ENCODE measurements around the gene AP2A1. TPM values are rescaled to one million over a fixed set of nuclear protein-coding genes. Genes with fewer than 3 reads are reported as not detected.

Gene AP2A1
- total and polyA plus RNA-seq, 2 donors (not counting 3 experiments of a cell fraction or from before 2014, with no cell fraction given) = 108 to 113 TPM

DNA sequence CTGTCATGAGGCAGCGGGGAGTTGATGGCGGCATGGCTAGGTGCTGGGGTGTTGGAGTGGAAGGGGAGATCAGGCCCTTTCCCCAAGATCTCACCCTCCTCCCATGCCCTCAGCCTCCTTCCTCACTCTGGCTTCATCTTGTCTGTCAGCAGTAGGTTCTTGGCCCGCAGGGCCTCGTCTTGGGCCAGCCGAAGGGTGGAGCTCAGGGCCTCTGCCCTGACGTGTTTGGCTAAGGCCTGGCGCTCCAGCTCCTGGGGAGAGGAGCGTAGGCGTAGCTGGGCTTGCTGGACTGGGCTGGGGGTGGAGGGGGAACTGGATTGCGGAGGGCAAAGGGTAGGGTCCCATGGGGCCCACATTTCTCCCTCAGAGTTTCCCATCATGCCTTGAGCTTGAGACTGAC is 26.9 kb upstream of the AP2A1 start:
- H3K9me1 ChIP-seq (replicated peaks; ENCODE audit: control insufficient read depth, extremely low read depth, insufficient read depth, low read length) = no peaks in the 10 kb centered on the region

More for the DNA sequence above, 26.9 kb upstream of the AP2A1 start:
- DNase-seq (ENCODE audit: low read depth, low spot score) (no peak), FAIRE-seq (no peak)
- Histone ChIP-seq H3K27me3 (ENCODE audit: control insufficient read depth in 2 of 2, insufficient read depth in 2 of 2, low read length in 2 of 2) (no peaks in the 10 kb centered on the region), H2AFZ (ENCODE audit: low read depth, low read length) (no peak overlapping the region), H3K79me2 (ENCODE audit: control insufficient read depth, insufficient read depth, low read length) (no peaks in the 10 kb centered on the region), H3K4me2 (ENCODE audit: insufficient read depth, low read length) (no peak overlapping the region), H3K27ac (ENCODE audit: insufficient read depth, low read depth, low read length) (no peak overlapping the region), H3K36me3 (ENCODE audit: control insufficient read depth in 2 of 2, extremely low read depth in 1 of 2, insufficient read depth in 2 of 2, low read length in 2 of 2) (no peaks in the 10 kb centered on the region), H4K20me1 (replicated peaks; ENCODE audit: control insufficient read depth, extremely low read depth, insufficient read depth, low read length) (no peaks in the 10 kb centered on the region), H3K4me1 (ENCODE audit: control insufficient read depth, extremely low read depth, insufficient read depth, low read length) (no peaks in the 10 kb centered on the region), H3K9me3 (replicated peaks; ENCODE audit: control insufficient read depth, insufficient read depth, low read length) (no peaks in the 10 kb centered on the region), H3K4me3 (replicated peaks in 1 of 3; ENCODE audit: insufficient read depth in 1 of 3, low read depth in 1 of 3, low read length in 3 of 3) (no peak overlapping the region), H3K9ac (replicated peaks; ENCODE audit: extremely low read depth, insufficient read depth, low read length) (no peak overlapping the region)
- TF ChIP-seq GATA2 (IDR thresholded peaks at IDR 0.05; ENCODE audit: insufficient read depth, insufficient read length, low read depth, low read length) = no peak
- TF ChIP-seq, protein P1, sequence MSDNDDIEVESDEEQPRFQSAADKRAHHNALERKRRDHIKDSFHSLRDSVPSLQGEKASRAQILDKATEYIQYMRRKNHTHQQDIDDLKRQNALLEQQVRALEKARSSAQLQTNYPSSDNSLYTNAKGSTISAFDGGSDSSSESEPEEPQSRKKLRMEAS (IDR thresholded peaks at IDR 0.05; ENCODE audit: insufficient read depth, insufficient read length) = no peak
- TF ChIP-seq FOS (IDR thresholded peaks at IDR 0.05; ENCODE audit: borderline replicate concordance, insufficient read depth, low read length) = no peak
- no peak for TF ChIP-seq POLR2AphosphoS5 (IDR thresholded peaks at IDR 0.05; ENCODE audit: insufficient read depth, low read depth, low read length)
- TF ChIP-seq MYC (IDR thresholded peaks at IDR 0.05; ENCODE audit: low read depth, low read length) = no peak
- no peak for TF ChIP-seq JUN (IDR thresholded peaks at IDR 0.05; ENCODE audit: borderline replicate concordance, insufficient read depth, insufficient read length, low read depth)
- TF ChIP-seq EZH2 (IDR thresholded peaks at IDR 0.05; ENCODE audit: borderline replicate concordance, low read depth, low read length, severe bottlenecking) = no peak
- TF ChIP-seq, protein P2, sequence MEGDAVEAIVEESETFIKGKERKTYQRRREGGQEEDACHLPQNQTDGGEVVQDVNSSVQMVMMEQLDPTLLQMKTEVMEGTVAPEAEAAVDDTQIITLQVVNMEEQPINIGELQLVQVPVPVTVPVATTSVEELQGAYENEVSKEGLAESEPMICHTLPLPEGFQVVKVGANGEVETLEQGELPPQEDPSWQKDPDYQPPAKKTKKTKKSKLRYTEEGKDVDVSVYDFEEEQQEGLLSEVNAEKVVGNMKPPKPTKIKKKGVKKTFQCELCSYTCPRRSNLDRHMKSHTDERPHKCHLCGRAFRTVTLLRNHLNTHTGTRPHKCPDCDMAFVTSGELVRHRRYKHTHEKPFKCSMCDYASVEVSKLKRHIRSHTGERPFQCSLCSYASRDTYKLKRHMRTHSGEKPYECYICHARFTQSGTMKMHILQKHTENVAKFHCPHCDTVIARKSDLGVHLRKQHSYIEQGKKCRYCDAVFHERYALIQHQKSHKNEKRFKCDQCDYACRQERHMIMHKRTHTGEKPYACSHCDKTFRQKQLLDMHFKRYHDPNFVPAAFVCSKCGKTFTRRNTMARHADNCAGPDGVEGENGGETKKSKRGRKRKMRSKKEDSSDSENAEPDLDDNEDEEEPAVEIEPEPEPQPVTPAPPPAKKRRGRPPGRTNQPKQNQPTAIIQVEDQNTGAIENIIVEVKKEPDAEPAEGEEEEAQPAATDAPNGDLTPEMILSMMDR (IDR thresholded peaks at IDR 0.05; ENCODE audit: extremely low read depth in 1 of 2, insufficient read depth in 1 of 2, low read depth in 1 of 2, low read length in 2 of 2) = no peak
- TF ChIP-seq POLR2A (IDR thresholded peaks at IDR 0.05; ENCODE audit: low read depth, low read length) = no peak
- ChIA-PET POLR2A (no interaction called here), CTCF (no interaction called here)
- intact Hi-C loops (cut with micrococcal nuclease) = no loop called here
- dilution Hi-C loops (cut with MboI; ENCODE audit: extremely low pct_ligation_motif_present, low sequenced_read_pairs) = no loop called here
- BruUV-seq (replicated peaks) = no TSS peak
